OCI-LY3 (cell line): ENCODE data around the gene HAGH.

Source experiments
- H2AFZ ChIP-seq: fragments of 200-600, 300-600 bp; shearing (Covaris generic); 2 replicates; pipeline ENCODE4 v1.6.0; 2014; ENCODE audit warnings: antibody characterized with exemption, low read depth, low read length
- H3K27ac ChIP-seq: fragments of 200-600, 300-600 bp; sonication (generic); 2 replicates; pipeline ENCODE4 v1.5.1; 2014; ENCODE audit warnings: mild to moderate bottlenecking, low read length, moderate library complexity, mixed read lengths
- H3K27me3 ChIP-seq: fragments of 200-600, 300-600 bp; sonication (generic); 2 replicates; pipeline ENCODE4 v1.6.1; 2014; ENCODE audit warnings: low read depth, low read length, mixed read lengths
- H3K36me3 ChIP-seq: fragments of 200-600, 300-600 bp; sonication (generic); replicated peaks from 2 replicates; pipeline ENCODE3; 2014; ENCODE audit warnings: low read depth, low read length, mixed read lengths
- H3K4me1 ChIP-seq: fragments of 300-600, 200-600 bp; sonication (generic); 2 replicates; pipeline ENCODE4 v1.6.1; 2014; ENCODE audit warnings: low read length, mixed read lengths
- H3K4me2 ChIP-seq: fragments of 200-600, 300-600 bp; sonication (generic); 2 replicates; pipeline ENCODE4 v1.6.1; 2014; ENCODE audit warnings: low read length, mixed read lengths
- H3K4me3 ChIP-seq: fragments of 300-600, 200-600 bp; sonication (generic); 2 replicates; pipeline ENCODE4 v1.5.1; 2014; ENCODE audit warnings: antibody characterized with exemption, mild to moderate bottlenecking, low read length, moderate library complexity
- H3K79me2 ChIP-seq: fragments of 300-600, 200-600 bp; shearing (Covaris generic); 2 replicates; pipeline ENCODE4 v1.6.1; 2014; ENCODE audit warnings: mild to moderate bottlenecking, low read length, mixed read lengths
- H3K9ac ChIP-seq: fragments of 300-600, 200-600 bp; shearing (Covaris generic); 2 replicates; pipeline ENCODE4 v1.6.0; 2014; ENCODE audit warnings: mild to moderate bottlenecking, low read length, moderate library complexity
- H3K9me3 ChIP-seq: fragments of 200-600, 300-600 bp; shearing (Covaris generic); 2 replicates; pipeline ENCODE4 v1.6.1; 2014; ENCODE audit warnings: low read length, mixed read lengths; ENCODE audit not compliant: insufficient read depth
- H4K20me1 ChIP-seq: fragments of 200-600, 300-600 bp; sonication (generic); 2 replicates; pipeline ENCODE4 v1.6.1; 2016; ENCODE audit warnings: low read length, mixed read lengths; ENCODE audit not compliant: insufficient read depth
- EZH2phosphoT487 ChIP-seq: fragments of 200-600 bp; shearing (Covaris generic); IDR thresholded peaks from 2 replicates; pipeline ENCODE4 v1.6.1; 2018; ENCODE audit warnings: antibody characterized with exemption, mixed run types, low read depth
- TF ChIP-seq, protein P1 (sequence below): fragments of 200-600, 300-600 bp; sonication (generic); IDR thresholded peaks from 2 replicates; pipeline ENCODE4 v1.5.1; 2014; ENCODE audit warnings: antibody characterized with exemption, low read length, low read depth

HAGH gene

DNA sequence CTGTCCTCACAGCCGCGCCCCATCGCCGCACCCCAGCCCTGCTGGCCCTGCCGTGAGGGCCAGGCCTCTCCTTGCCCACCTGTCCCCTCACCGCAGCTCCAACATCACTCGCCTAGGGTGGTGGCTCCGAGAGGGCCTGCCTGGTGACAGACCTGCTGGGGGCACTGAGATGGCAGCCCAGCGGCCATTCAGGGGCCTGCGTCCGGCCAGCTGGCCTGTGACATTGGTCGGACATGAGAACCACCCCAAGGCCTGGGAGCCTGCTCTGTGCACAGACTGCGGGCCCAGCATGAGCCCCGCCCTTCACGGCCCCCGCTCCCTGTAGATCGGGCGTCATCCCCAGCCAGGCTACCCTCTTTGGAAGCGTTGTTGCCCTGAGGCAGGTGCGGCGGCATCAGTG is 67.1 kb downstream of the HAGH start:
- H3K4me2 ChIP-seq = no peak overlapping the region
- H2AFZ ChIP-seq = no peak overlapping the region
- no peaks in the 10 kb centered on the region for H3K79me2 ChIP-seq
- H3K9me3 ChIP-seq = no peaks in the 10 kb centered on the region
- no peak overlapping the region for H3K9ac ChIP-seq
- H3K4me1 ChIP-seq = no peaks in the 10 kb centered on the region
- no peak overlapping the region for H3K27ac ChIP-seq
- TF ChIP-seq, protein P1, sequence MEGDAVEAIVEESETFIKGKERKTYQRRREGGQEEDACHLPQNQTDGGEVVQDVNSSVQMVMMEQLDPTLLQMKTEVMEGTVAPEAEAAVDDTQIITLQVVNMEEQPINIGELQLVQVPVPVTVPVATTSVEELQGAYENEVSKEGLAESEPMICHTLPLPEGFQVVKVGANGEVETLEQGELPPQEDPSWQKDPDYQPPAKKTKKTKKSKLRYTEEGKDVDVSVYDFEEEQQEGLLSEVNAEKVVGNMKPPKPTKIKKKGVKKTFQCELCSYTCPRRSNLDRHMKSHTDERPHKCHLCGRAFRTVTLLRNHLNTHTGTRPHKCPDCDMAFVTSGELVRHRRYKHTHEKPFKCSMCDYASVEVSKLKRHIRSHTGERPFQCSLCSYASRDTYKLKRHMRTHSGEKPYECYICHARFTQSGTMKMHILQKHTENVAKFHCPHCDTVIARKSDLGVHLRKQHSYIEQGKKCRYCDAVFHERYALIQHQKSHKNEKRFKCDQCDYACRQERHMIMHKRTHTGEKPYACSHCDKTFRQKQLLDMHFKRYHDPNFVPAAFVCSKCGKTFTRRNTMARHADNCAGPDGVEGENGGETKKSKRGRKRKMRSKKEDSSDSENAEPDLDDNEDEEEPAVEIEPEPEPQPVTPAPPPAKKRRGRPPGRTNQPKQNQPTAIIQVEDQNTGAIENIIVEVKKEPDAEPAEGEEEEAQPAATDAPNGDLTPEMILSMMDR = no peak
- TF ChIP-seq EZH2phosphoT487 = no peak
- H4K20me1 ChIP-seq = no peaks in the 10 kb centered on the region
- H3K4me3 ChIP-seq = no peak overlapping the region
- H3K27me3 ChIP-seq = no peaks in the 10 kb centered on the region
- H3K36me3 ChIP-seq = no peaks in the 10 kb centered on the region

DNA sequence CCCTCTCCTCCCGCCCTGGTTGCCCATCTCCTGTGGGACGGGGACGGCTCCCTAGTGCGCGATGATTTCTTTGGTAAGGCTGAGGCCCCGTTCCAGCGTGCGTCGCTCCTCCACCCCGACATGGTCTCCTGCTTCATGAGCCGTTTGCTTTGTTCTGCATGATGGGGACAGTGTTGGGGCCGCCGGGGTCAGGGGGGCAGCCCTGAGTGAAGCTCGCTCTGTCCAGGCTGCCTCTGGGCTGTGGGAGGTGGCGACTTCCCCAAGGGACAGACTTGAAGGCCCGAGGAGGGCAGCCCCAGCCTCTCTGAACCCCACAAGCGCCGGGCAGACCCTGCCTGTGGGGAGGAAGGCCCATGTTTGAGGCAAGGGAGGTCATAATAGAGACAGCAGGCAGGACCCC is 67.7 kb downstream of the HAGH start:
- no peaks in the 10 kb centered on the region for H4K20me1 ChIP-seq
- no peak overlapping the region for H3K9ac ChIP-seq
- H2AFZ ChIP-seq = no peak overlapping the region
- no peak overlapping the region for H3K4me2 ChIP-seq
- H3K36me3 ChIP-seq = no peaks in the 10 kb centered on the region
- H3K27ac ChIP-seq = no peak overlapping the region
- H3K9me3 ChIP-seq = no peaks in the 10 kb centered on the region
- no peaks in the 10 kb centered on the region for H3K4me1 ChIP-seq
- no peak overlapping the region for H3K4me3 ChIP-seq
- no peak for TF ChIP-seq EZH2phosphoT487
- TF ChIP-seq, protein P1 = no peak
- no peaks in the 10 kb centered on the region for H3K27me3 ChIP-seq
- H3K79me2 ChIP-seq = no peaks in the 10 kb centered on the region

DNA sequence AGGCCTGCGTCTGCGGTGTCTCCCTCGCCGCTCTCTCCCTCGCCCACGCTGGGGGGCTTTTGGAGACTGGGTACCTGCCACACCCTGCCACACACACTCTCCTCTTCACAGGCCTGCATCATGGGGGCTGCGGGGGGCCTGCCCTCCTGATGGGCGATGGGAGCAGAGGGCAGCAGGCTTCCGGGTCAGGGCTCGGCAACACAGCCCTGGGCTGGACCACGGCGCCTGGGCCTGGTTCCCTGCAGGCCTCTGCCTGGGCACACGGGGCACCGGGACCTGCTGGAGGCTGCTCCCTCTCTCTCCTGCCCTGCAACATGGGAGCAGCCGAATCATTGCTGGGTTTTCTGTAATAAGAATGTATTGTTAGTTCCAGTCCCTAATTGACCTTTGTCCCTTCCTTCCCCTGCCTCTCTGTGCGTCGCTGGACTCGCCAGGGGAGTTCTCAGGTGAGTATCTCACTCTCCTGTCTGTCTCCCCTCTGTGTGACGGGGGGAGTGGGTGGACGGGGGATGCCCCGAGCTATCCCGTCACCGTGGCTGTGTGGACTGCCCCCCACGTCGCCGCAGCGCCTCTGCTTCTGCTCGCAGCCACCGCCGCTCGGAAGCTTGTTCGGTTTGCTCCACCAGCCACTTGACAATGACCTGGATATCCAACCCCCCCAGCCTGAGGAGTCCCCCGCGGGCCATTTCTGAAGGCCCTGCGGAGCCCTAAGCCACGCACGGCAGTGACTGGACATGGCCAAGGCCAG is 68.7 kb downstream of the HAGH start:
- H3K36me3 ChIP-seq = no peaks in the 10 kb centered on the region
- TF ChIP-seq EZH2phosphoT487 = no peak
- TF ChIP-seq, protein P1 = no peak
- no peaks in the 10 kb centered on the region for H3K4me1 ChIP-seq
- no peak overlapping the region for H3K4me2 ChIP-seq
- no peaks in the 10 kb centered on the region for H3K79me2 ChIP-seq
- H3K4me3 ChIP-seq = no peak overlapping the region
- no peak overlapping the region for H3K27ac ChIP-seq
- H3K27me3 ChIP-seq = no peaks in the 10 kb centered on the region
- no peaks in the 10 kb centered on the region for H3K9me3 ChIP-seq
- H3K9ac ChIP-seq = no peak overlapping the region
- H4K20me1 ChIP-seq = no peaks in the 10 kb centered on the region
- no peak overlapping the region for H2AFZ ChIP-seq
